Measurements from ENCODE around the gene IZUMO4. TPM values are rescaled to one million over a fixed set of nuclear protein-coding genes. Genes with fewer than 3 reads are reported as not detected.
"Not testable (repeated sequence)": the region's sequence is repeated elsewhere in the genome, so short reads cannot be mapped to it uniquely, and the experiment has no call there.

Gene IZUMO4
- total RNA-seq, 1 experiment from 2014 or later: 1.5 TPM

- Histone ChIP-seq H3K36me3 (ENCODE audit: low read depth) (no peaks in the 10 kb centered on the region), H3K4me1 (replicated peaks; ENCODE audit: insufficient read depth) (no peaks in the 10 kb centered on the region), H3K4me2 (no peak overlapping the region), H2AFZ (no peak overlapping the region), H3K4me3 (no peak overlapping the region), H3K9me2 (ENCODE audit: insufficient read depth) (no peaks in the 10 kb centered on the region), H3K27me3 (ENCODE audit: insufficient read depth, low read depth) (no peaks in the 10 kb centered on the region), H3K27ac (no peak overlapping the region), H3K79me2 (ENCODE audit: low read depth) (no peaks in the 10 kb centered on the region), H3F3A (ENCODE audit: insufficient read depth, low read depth) (no peaks in the 10 kb centered on the region), H3K9me3 (ENCODE audit: insufficient read depth, low read depth) (no peaks in the 10 kb centered on the region), H4K20me1 (ENCODE audit: insufficient read depth) (peaks cover 5% of the 10 kb centered on the region; the same call in 1 of the 2 replicates)
- intact Hi-C loops (cut with micrococcal nuclease; ENCODE audit: unreplicated experiment): no loop called here
- DNase-seq: no peak
- TF ChIP-seq EZH2 (IDR thresholded peaks at IDR 0.05; ENCODE audit: low read depth) (no peak), CTCF (conservative IDR thresholded peaks at IDR 0.05) (no peak)
- no TSS peak for BruUV-seq (replicated peaks)
- CTCF ChIA-PET: no interaction called here
- POLR2A ChIA-PET (ENCODE audit: unreplicated experiment): no interaction called here
Measured at GRCh38 chr19:2129022-2129421, 32.3 kb downstream of the IZUMO4 start.

- H4K20me1 ChIP-seq (ENCODE audit: insufficient read depth): 0 out of 2 replicates have a peak, but pooled peaks cover under 1% of the 10 kb centered on the region
Measured at GRCh38 chr19:2129486-2129885, 32.8 kb downstream of the IZUMO4 start.

GRCh38 chr19:2129892-2130770 is 33.4 kb downstream of the IZUMO4 start:
- no peaks in the 10 kb centered on the region for H3K36me3 ChIP-seq (ENCODE audit: low read depth)
- BruUV-seq (replicated peaks): no TSS peak

More at GRCh38 chr19:2129486-2129885, 32.8 kb downstream of the IZUMO4 start:
- ChIA-PET POLR2A (ENCODE audit: unreplicated experiment) (no interaction called here), CTCF (no interaction called here)
- Histone ChIP-seq H3K79me2 (ENCODE audit: low read depth) (no peaks in the 10 kb centered on the region), H3K27ac (no peak overlapping the region), H3K4me2 (no peak overlapping the region), H3K4me1 (replicated peaks; ENCODE audit: insufficient read depth) (no peaks in the 10 kb centered on the region), H3F3A (ENCODE audit: insufficient read depth, low read depth) (no peaks in the 10 kb centered on the region), H3K9me2 (ENCODE audit: insufficient read depth) (no peaks in the 10 kb centered on the region), H3K27me3 (ENCODE audit: insufficient read depth, low read depth) (no peaks in the 10 kb centered on the region), H3K4me3 (no peak overlapping the region), H3K9me3 (ENCODE audit: insufficient read depth, low read depth) (no peaks in the 10 kb centered on the region), H3K36me3 (ENCODE audit: low read depth) (no peaks in the 10 kb centered on the region), H2AFZ (no peak overlapping the region)
- no peak for DNase-seq
- intact Hi-C loops (cut with micrococcal nuclease; ENCODE audit: unreplicated experiment): no loop called here
- BruUV-seq (replicated peaks): no TSS peak
- TF ChIP-seq CTCF (conservative IDR thresholded peaks at IDR 0.05) (no peak), EZH2 (IDR thresholded peaks at IDR 0.05; ENCODE audit: low read depth) (no peak)

GRCh38 chr19:2131012-2131975 is 34.6 kb downstream of the IZUMO4 start:
- H2AFZ ChIP-seq; H3K27me3 ChIP-seq (ENCODE audit: insufficient read depth, low read depth); H3K4me3 ChIP-seq; H3K4me1 ChIP-seq (replicated peaks; ENCODE audit: insufficient read depth); H3F3A ChIP-seq (ENCODE audit: insufficient read depth, low read depth); BruUV-seq (replicated peaks); H3K27ac ChIP-seq; H3K9me2 ChIP-seq (ENCODE audit: insufficient read depth); intact Hi-C loops (cut with micrococcal nuclease; ENCODE audit: unreplicated experiment); CTCF ChIA-PET; H3K36me3 ChIP-seq (ENCODE audit: low read depth); DNase-seq; H3K4me2 ChIP-seq; H3K9me3 ChIP-seq (ENCODE audit: insufficient read depth, low read depth); H3K79me2 ChIP-seq (ENCODE audit: low read depth); H4K20me1 ChIP-seq (ENCODE audit: insufficient read depth); POLR2A ChIA-PET (ENCODE audit: unreplicated experiment): not testable (repeated sequence)

More at GRCh38 chr19:2129892-2130770, 33.4 kb downstream of the IZUMO4 start:
- intact Hi-C loops (cut with micrococcal nuclease; ENCODE audit: unreplicated experiment): no loop called here
- no peaks in the 10 kb centered on the region for H3K79me2 ChIP-seq (ENCODE audit: low read depth)
- POLR2A ChIA-PET (ENCODE audit: unreplicated experiment): no interaction called here
- no peaks in the 10 kb centered on the region for H3F3A ChIP-seq (ENCODE audit: insufficient read depth, low read depth)
- no peaks in the 10 kb centered on the region for H3K4me1 ChIP-seq (replicated peaks; ENCODE audit: insufficient read depth)
- H2AFZ ChIP-seq: no peak overlapping the region
- no peak overlapping the region for H3K4me2 ChIP-seq
- H4K20me1 ChIP-seq (ENCODE audit: insufficient read depth): no peaks in the 10 kb centered on the region
- no peak overlapping the region for H3K27ac ChIP-seq
- CTCF ChIA-PET: no interaction called here
- H3K4me3 ChIP-seq: no peak overlapping the region
- H3K9me2 ChIP-seq (ENCODE audit: insufficient read depth): no peaks in the 10 kb centered on the region
- no peaks in the 10 kb centered on the region for H3K9me3 ChIP-seq (ENCODE audit: insufficient read depth, low read depth)
- DNase-seq: no peak
- H3K27me3 ChIP-seq (ENCODE audit: insufficient read depth, low read depth): no peaks in the 10 kb centered on the region
- no peak for TF ChIP-seq CTCF (conservative IDR thresholded peaks at IDR 0.05)
- TF ChIP-seq EZH2 (IDR thresholded peaks at IDR 0.05; ENCODE audit: low read depth): no peak

Data from PC-9 (cell line).